DND-41 (cell line): Measurements from ENCODE around the gene CTSC.

Experiments
- ATAC-seq: fragments of 200-7000 bp; cut with Tn5 transposase; 3 replicates; pipeline ENCODE4 v1.9.1; 2021; ENCODE audit warnings: low read depth; ENCODE audit not compliant: insufficient read depth
- DNase-seq: peaks from one replicate; pipeline ENCODE4 v3.0.0-alpha.2; 2020
- H2AFZ ChIP-seq: 2 replicates; pipeline ENCODE4 v1.6.0; 2012; ENCODE audit warnings: low read depth, low read length
- H3K27ac ChIP-seq: 2 replicates; pipeline ENCODE4 v1.5.1; 2012; ENCODE audit warnings: low read length, inconsistent platforms
- H3K27me3 ChIP-seq: fragments of 200-600 bp; sonication (generic); 2 replicates; pipeline ENCODE4 v1.6.0; 2012; ENCODE audit warnings: low read length, mild to moderate bottlenecking, inconsistent platforms; ENCODE audit not compliant: insufficient read depth, poor library complexity
- H3K36me3 ChIP-seq: 2 replicates; pipeline ENCODE4 v1.5.1; 2012; ENCODE audit warnings: low read length, inconsistent platforms; ENCODE audit not compliant: insufficient read depth
- H3K4me1 ChIP-seq: 2 replicates; pipeline ENCODE4 v1.5.1; 2012; ENCODE audit warnings: mild to moderate bottlenecking, low read length; ENCODE audit not compliant: insufficient read depth
- H3K4me2 ChIP-seq: 2 replicates; pipeline ENCODE4 v1.6.0; 2012; ENCODE audit warnings: mild to moderate bottlenecking, moderate library complexity, low read length, inconsistent platforms; ENCODE audit not compliant: insufficient read depth
- H3K4me3 ChIP-seq, 2 experiments: fragments of 200-600 bp in 1 of 2; shearing (Covaris generic) in 1 of 2; 2 replicates each; pipeline ENCODE4 v1.5.1; 2012 to 2016; ENCODE audit warnings: inconsistent platforms in 2 of 2, low read length in 2 of 2, mild to moderate bottlenecking in 2 of 2, low read depth in 1 of 2, moderate library complexity in 1 of 2
- H3K79me2 ChIP-seq: 2 replicates; pipeline ENCODE4 v1.6.0; 2012; ENCODE audit warnings: low read length, inconsistent platforms; ENCODE audit not compliant: insufficient read depth
- H3K9ac ChIP-seq: 2 replicates; pipeline ENCODE4 v1.6.0; 2012; ENCODE audit warnings: low read depth, mild to moderate bottlenecking, inconsistent platforms, low read length, moderate library complexity
- H3K9me3 ChIP-seq: 2 replicates; pipeline ENCODE4 v1.5.1; 2012; ENCODE audit warnings: low read length, moderate library complexity, mild to moderate bottlenecking, inconsistent platforms; ENCODE audit not compliant: insufficient read depth, severe bottlenecking
- H4K20me1 ChIP-seq: 2 replicates; pipeline ENCODE4 v1.6.0; 2012; ENCODE audit warnings: low read length; ENCODE audit not compliant: insufficient read depth
- CTCF ChIP-seq: IDR thresholded peaks from 2 replicates; pipeline ENCODE4 v1.5.1; 2012; ENCODE audit warnings: borderline replicate concordance, low read length, moderate library complexity, mild to moderate bottlenecking; ENCODE audit not compliant: poor library complexity, severe bottlenecking; ENCODE audit errors: extremely low read depth
- EZH2 ChIP-seq: IDR thresholded peaks from 3 replicates; pipeline ENCODE4 v1.6.1; 2012; ENCODE audit warnings: borderline replicate concordance, low read depth, mild to moderate bottlenecking, moderate library complexity, low read length, inconsistent platforms; ENCODE audit not compliant: severe bottlenecking

CTSC gene

GRCh38 chr11:88359541-88359940, 22.0 kb upstream of the CTSC start:
- H3K36me3 ChIP-seq, result no peaks in the 10 kb centered on the region
- no peaks in the 10 kb centered on the region for H3K79me2 ChIP-seq
- no peaks in the 10 kb centered on the region for H4K20me1 ChIP-seq
- H3K27me3 ChIP-seq, result no peaks in the 10 kb centered on the region
- no peak overlapping the region for H3K4me3 ChIP-seq
- no peak overlapping the region for H3K9ac ChIP-seq
- TF ChIP-seq EZH2, result no peak
- TF ChIP-seq CTCF, result no peak
- H3K27ac ChIP-seq, result peak overlapping the region; percentile 61
- peak; percentile 42 for DNase-seq
- peak overlapping the region; percentile 37 for H3K4me2 ChIP-seq
- peak; percentile 92 for ATAC-seq
- no peaks in the 10 kb centered on the region for H3K9me3 ChIP-seq
- peaks cover 48% of the 10 kb centered on the region for H3K4me1 ChIP-seq
- H2AFZ ChIP-seq, result no peak overlapping the region

GRCh38 chr11:88359114-88359513, 21.6 kb upstream of the CTSC start:
- Histone ChIP-seq H3K27me3 (no peaks in the 10 kb centered on the region), H3K4me1 (peaks cover 48% of the 10 kb centered on the region), H3K79me2 (no peaks in the 10 kb centered on the region), H3K27ac (peak overlapping the region; percentile 61), H3K9me3 (no peaks in the 10 kb centered on the region), H3K36me3 (no peaks in the 10 kb centered on the region), H3K4me3 (no peak overlapping the region), H3K9ac (no peak overlapping the region), H3K4me2 (peak overlapping the region; percentile 37), H4K20me1 (no peaks in the 10 kb centered on the region), H2AFZ (no peak overlapping the region)
- TF ChIP-seq CTCF, result no peak
- TF ChIP-seq EZH2, result no peak
- no peak for ATAC-seq
- no peak for DNase-seq

- Histone ChIP-seq H3K4me1 (peaks cover 37% of the 10 kb centered on the region), H3K9ac (no peak overlapping the region), H3K4me2 (no peak overlapping the region), H4K20me1 (no peaks in the 10 kb centered on the region), H3K79me2 (no peaks in the 10 kb centered on the region), H3K4me3 (no peak overlapping the region), H3K36me3 (no peaks in the 10 kb centered on the region), H3K27me3 (no peaks in the 10 kb centered on the region), H2AFZ (no peak overlapping the region), H3K9me3 (no peaks in the 10 kb centered on the region), H3K27ac (no peak overlapping the region)
- TF ChIP-seq CTCF (no peak), EZH2 (no peak)
- ATAC-seq (no peak), DNase-seq (no peak)
These were observed 20.5 kb upstream of the CTSC start for GRCh38 chr11:88358040-88358431.

- Histone ChIP-seq H3K27me3 (no peaks in the 10 kb centered on the region), H3K9me3 (no peaks in the 10 kb centered on the region), H4K20me1 (no peaks in the 10 kb centered on the region), H2AFZ (no peak overlapping the region), H3K36me3 (no peaks in the 10 kb centered on the region), H3K9ac (no peak overlapping the region), H3K4me1 (peaks cover 36% of the 10 kb centered on the region), H3K4me3 (no peak overlapping the region), H3K4me2 (peak overlapping the region; percentile 5), H3K79me2 (no peaks in the 10 kb centered on the region), H3K27ac (no peak overlapping the region)
- DNase-seq (no peak), ATAC-seq (peak; percentile 55)
- TF ChIP-seq EZH2, result no peak
- TF ChIP-seq CTCF, result no peak
These were observed 19.9 kb upstream of the CTSC start for GRCh38 chr11:88357323-88358039.
